PFSK-1 (cell line): Measurements from ENCODE around the gene ANTXR1.

Source experiments
- FOXP2 ChIP-seq: optimal IDR thresholded peaks from 2 replicates; pipeline ENCODE3; 2011; ENCODE audit warnings: borderline replicate concordance, control low read depth, inconsistent platforms; ENCODE audit not compliant: insufficient read depth; ENCODE audit errors: extremely low read length, extremely low read depth
- POLR2AphosphoS5 ChIP-seq: IDR thresholded peaks from 2 replicates; pipeline ENCODE4 v1.6.1; 2012; ENCODE audit warnings: low read depth, mild to moderate bottlenecking, control low read depth, low read length, moderate library complexity
- REST ChIP-seq, 2 experiments: IDR thresholded peaks; 2 replicates each; pipeline versions ENCODE4 v1.6.1 to v1.8.0; 2011 to 2012; ENCODE audit warnings: low read depth in 2 of 2, low read length in 2 of 2, control low read depth in 1 of 2, inconsistent platforms in 1 of 2, mild to moderate bottlenecking in 1 of 2, moderate library complexity in 1 of 2; ENCODE audit not compliant: insufficient read depth in 1 of 2
- SIN3A ChIP-seq: IDR thresholded peaks from 2 replicates; pipeline ENCODE4 v1.6.1; 2012; ENCODE audit warnings: mild to moderate bottlenecking, low read length, moderate library complexity, borderline replicate concordance; ENCODE audit not compliant: insufficient read depth
- TAF1 ChIP-seq: IDR thresholded peaks from 2 replicates; pipeline ENCODE4 v1.6.1; 2012; ENCODE audit warnings: low read length, control low read depth, borderline replicate concordance; ENCODE audit not compliant: insufficient read depth

ANTXR1 gene

DNA sequence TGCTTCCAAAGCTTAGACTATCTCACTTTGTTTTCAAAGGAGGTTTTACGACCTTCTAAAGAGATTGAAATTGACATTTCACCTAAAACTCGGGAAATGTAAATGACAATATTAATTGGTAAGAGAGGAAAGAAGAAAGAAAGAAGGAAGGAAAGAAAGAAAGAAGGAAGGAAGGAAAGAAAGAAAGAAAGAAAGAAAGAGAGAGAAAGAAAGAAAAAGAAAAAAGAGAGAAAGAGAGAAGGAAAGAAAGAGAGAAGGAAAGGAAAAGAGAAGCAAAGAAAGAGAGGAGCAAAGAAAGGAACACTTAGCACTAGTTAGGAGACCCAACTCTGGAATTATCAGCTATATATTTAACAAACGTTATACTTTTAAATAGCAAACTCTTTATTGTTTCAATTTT lies 34.9 kb upstream of the ANTXR1 start:
- no peak for TF ChIP-seq FOXP2
- no peak for TF ChIP-seq TAF1
- no peak for TF ChIP-seq REST (IDR thresholded peaks at IDR 0.05; ENCODE audit: insufficient read depth in 1 of 2, low read depth in 2 of 2, low read length in 2 of 2)
- TF ChIP-seq POLR2AphosphoS5 = no peak
- no peak for TF ChIP-seq SIN3A

DNA sequence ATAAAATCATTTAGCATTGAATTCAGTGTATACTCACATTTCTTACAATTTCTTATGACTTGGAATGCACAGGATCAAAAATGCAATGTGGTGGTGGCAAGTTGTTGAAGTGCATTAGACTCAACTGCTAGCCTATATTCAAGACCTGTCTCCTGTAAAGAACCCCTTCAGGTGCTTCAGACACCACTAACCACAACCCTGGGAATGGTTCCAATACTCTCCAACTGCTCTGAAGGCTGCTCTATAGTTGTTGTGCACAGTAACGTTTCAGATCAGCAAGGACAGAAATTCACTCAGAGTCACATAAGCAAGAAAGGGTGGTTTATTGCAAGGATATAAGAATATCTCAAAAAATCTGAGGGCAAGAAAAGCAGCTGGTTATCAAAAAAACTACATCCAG lies 32.0 kb upstream of the ANTXR1 start:
- TF ChIP-seq REST (IDR thresholded peaks at IDR 0.05; ENCODE audit: insufficient read depth in 1 of 2, low read depth in 2 of 2, low read length in 2 of 2) = no peak
- no peak for TF ChIP-seq FOXP2
- no peak for TF ChIP-seq TAF1
- no peak for TF ChIP-seq SIN3A
- no peak for TF ChIP-seq POLR2AphosphoS5

- TF ChIP-seq SIN3A = no peak
- TF ChIP-seq REST (IDR thresholded peaks at IDR 0.05; ENCODE audit: insufficient read depth in 1 of 2, low read depth in 2 of 2, low read length in 2 of 2) = no peak
- no peak for TF ChIP-seq FOXP2
- TF ChIP-seq POLR2AphosphoS5 = no peak
- TF ChIP-seq TAF1 = no peak
Measured at GRCh38 chr2:68987021-68987503, 25.9 kb upstream of the ANTXR1 start.

DNA sequence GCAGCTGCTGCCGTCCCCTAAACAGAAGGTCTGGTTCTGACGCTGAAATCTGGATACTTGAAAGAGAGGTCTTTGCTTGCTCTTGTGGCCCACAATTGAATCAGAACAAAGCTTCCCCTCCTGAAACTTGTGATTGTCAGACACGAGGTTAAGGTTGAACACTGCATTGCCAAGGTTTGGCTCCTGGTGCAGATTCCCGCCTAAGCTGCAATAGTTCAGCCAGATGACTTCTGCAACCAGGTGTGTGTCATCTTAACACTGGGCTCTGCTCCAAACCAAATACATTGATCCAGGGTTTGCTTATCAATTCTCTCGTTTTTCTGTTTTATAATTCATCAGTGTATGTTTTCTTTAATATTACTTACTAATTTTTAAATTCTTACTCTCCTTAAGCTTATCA lies 23.9 kb upstream of the ANTXR1 start:
- TF ChIP-seq REST (IDR thresholded peaks at IDR 0.05; ENCODE audit: insufficient read depth in 1 of 2, low read depth in 2 of 2, low read length in 2 of 2) = no peak
- TF ChIP-seq POLR2AphosphoS5 = no peak
- TF ChIP-seq FOXP2 = no peak
- TF ChIP-seq TAF1 = no peak
- TF ChIP-seq SIN3A = no peak

GRCh38 chr2:68992341-68992740 lies 20.6 kb upstream of the ANTXR1 start:
- TF ChIP-seq FOXP2 = no peak
- TF ChIP-seq REST (IDR thresholded peaks at IDR 0.05; ENCODE audit: insufficient read depth in 1 of 2, low read depth in 2 of 2, low read length in 2 of 2) = no peak
- no peak for TF ChIP-seq SIN3A
- no peak for TF ChIP-seq POLR2AphosphoS5
- no peak for TF ChIP-seq TAF1
